ENCODE data around the gene ARNT2. TPM values are rescaled to one million over a fixed set of nuclear protein-coding genes. Genes with fewer than 3 reads are reported as not detected.

The ARNT2 gene
- total and polyA plus RNA-seq, 2 experiments from 2014 or later = 4.6 to 11.6 TPM

DNA sequence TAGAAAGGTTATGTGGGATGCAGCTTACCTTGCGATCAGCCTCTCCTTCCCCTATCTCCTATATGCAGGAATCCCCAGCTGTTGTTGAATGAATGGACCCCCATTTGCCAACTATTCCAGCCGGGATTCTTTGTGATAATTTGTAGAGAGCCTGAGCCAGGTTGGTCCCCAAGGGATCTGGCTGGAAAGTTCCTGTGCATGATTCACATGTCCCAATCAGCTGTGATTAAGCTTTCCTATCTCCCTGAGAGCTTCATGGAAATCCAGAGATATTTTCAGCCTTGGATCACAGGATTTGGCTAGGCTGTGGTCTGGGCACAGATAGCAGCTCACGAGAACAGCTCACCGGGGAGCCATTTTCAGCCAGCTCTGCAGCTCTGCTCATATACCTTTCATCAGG lies 76.7 kb downstream of the ARNT2 start:
- peak overlapping the region; percentile 63; the same call in 1 of the 2 replicates for H3K27ac ChIP-seq (ENCODE audit: low read depth)
- H3K4me1 Mint-ChIP-seq = peaks cover 24% of the 10 kb centered on the region
- H3K4me3 Mint-ChIP-seq = no peak overlapping the region; the same call in 2 of the 3 replicates
- H3K27me3 ChIP-seq (ENCODE audit: insufficient read depth) = no peaks in the 10 kb centered on the region
- H3K36me3 Mint-ChIP-seq (ENCODE audit: low read depth) = peaks cover 22% of the 10 kb centered on the region
- TF ChIP-seq ZNF331 (CRISPR knock-in tag; IDR thresholded peaks at IDR 0.05; ENCODE audit: low read depth) (no peak), NANOG (IDR thresholded peaks at IDR 0.05; ENCODE audit: borderline replicate concordance) (no peak), CREB1 (CRISPR knock-in tag; IDR thresholded peaks at IDR 0.05; ENCODE audit: low read depth) (no peak), ETS1 (IDR thresholded peaks at IDR 0.05) (no peak), EZH2 (IDR thresholded peaks at IDR 0.05; ENCODE audit: low read depth, unreplicated experiment) (no peak), JUNB (IDR thresholded peaks at IDR 0.05; ENCODE audit: unreplicated experiment) (no peak), POLR2AphosphoS5 (IDR thresholded peaks at IDR 0.05; ENCODE audit: low read depth) (no peak), STAT1 (IDR thresholded peaks at IDR 0.05; ENCODE audit: unreplicated experiment) (no peak), EZH2phosphoT487 (IDR thresholded peaks at IDR 0.05; ENCODE audit: unreplicated experiment) (no peak), CTCF (conservative IDR thresholded peaks at IDR 0.05; ENCODE audit: low read depth in 2 of 2) (no peak), ZNF114 (CRISPR knock-in tag; IDR thresholded peaks at IDR 0.05) (no peak)
- TF ChIP-seq, protein P1, sequence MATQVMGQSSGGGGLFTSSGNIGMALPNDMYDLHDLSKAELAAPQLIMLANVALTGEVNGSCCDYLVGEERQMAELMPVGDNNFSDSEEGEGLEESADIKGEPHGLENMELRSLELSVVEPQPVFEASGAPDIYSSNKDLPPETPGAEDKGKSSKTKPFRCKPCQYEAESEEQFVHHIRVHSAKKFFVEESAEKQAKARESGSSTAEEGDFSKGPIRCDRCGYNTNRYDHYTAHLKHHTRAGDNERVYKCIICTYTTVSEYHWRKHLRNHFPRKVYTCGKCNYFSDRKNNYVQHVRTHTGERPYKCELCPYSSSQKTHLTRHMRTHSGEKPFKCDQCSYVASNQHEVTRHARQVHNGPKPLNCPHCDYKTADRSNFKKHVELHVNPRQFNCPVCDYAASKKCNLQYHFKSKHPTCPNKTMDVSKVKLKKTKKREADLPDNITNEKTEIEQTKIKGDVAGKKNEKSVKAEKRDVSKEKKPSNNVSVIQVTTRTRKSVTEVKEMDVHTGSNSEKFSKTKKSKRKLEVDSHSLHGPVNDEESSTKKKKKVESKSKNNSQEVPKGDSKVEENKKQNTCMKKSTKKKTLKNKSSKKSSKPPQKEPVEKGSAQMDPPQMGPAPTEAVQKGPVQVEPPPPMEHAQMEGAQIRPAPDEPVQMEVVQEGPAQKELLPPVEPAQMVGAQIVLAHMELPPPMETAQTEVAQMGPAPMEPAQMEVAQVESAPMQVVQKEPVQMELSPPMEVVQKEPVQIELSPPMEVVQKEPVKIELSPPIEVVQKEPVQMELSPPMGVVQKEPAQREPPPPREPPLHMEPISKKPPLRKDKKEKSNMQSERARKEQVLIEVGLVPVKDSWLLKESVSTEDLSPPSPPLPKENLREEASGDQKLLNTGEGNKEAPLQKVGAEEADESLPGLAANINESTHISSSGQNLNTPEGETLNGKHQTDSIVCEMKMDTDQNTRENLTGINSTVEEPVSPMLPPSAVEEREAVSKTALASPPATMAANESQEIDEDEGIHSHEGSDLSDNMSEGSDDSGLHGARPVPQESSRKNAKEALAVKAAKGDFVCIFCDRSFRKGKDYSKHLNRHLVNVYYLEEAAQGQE (IDR thresholded peaks at IDR 0.05; ENCODE audit: unreplicated experiment) = no peak
- TF ChIP-seq, protein P2, sequence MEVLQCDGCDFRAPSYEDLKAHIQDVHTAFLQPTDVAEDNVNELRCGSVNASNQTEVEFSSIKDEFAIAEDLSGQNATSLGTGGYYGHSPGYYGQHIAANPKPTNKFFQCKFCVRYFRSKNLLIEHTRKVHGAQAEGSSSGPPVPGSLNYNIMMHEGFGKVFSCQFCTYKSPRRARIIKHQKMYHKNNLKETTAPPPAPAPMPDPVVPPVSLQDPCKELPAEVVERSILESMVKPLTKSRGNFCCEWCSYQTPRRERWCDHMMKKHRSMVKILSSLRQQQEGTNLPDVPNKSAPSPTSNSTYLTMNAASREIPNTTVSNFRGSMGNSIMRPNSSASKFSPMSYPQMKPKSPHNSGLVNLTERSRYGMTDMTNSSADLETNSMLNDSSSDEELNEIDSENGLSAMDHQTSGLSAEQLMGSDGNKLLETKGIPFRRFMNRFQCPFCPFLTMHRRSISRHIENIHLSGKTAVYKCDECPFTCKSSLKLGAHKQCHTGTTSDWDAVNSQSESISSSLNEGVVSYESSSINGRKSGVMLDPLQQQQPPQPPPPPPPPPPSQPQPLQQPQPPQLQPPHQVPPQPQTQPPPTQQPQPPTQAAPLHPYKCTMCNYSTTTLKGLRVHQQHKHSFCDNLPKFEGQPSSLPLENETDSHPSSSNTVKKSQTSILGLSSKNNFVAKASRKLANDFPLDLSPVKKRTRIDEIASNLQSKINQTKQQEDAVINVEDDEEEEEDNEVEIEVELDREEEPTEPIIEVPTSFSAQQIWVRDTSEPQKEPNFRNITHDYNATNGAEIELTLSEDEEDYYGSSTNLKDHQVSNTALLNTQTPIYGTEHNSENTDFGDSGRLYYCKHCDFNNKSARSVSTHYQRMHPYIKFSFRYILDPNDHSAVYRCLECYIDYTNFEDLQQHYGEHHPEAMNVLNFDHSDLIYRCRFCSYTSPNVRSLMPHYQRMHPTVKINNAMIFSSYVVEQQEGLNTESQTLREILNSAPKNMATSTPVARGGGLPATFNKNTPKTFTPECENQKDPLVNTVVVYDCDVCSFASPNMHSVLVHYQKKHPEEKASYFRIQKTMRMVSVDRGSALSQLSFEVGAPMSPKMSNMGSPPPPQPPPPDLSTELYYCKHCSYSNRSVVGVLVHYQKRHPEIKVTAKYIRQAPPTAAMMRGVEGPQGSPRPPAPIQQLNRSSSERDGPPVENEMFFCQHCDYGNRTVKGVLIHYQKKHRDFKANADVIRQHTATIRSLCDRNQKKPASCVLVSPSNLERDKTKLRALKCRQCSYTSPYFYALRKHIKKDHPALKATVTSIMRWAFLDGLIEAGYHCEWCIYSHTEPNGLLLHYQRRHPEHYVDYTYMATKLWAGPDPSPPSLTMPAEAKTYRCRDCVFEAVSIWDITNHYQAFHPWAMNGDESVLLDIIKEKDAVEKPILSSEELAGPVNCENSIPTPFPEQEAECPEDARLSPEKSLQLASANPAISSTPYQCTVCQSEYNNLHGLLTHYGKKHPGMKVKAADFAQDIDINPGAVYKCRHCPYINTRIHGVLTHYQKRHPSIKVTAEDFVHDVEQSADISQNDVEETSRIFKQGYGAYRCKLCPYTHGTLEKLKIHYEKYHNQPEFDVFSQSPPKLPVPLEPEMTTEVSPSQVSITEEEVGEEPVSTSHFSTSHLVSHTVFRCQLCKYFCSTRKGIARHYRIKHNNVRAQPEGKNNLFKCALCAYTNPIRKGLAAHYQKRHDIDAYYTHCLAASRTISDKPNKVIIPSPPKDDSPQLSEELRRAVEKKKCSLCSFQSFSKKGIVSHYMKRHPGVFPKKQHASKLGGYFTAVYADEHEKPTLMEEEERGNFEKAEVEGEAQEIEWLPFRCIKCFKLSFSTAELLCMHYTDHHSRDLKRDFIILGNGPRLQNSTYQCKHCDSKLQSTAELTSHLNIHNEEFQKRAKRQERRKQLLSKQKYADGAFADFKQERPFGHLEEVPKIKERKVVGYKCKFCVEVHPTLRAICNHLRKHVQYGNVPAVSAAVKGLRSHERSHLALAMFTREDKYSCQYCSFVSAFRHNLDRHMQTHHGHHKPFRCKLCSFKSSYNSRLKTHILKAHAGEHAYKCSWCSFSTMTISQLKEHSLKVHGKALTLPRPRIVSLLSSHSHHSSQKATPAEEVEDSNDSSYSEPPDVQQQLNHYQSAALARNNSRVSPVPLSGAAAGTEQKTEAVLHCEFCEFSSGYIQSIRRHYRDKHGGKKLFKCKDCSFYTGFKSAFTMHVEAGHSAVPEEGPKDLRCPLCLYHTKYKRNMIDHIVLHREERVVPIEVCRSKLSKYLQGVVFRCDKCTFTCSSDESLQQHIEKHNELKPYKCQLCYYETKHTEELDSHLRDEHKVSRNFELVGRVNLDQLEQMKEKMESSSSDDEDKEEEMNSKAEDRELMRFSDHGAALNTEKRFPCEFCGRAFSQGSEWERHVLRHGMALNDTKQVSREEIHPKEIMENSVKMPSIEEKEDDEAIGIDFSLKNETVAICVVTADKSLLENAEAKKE (CRISPR knock-in tag; IDR thresholded peaks at IDR 0.05) = no peak; the same call in 1 of the 2 replicates
- no peaks in the 10 kb centered on the region for H4K20me1 ChIP-seq (replicated peaks; ENCODE audit: insufficient read depth)
- H3F3A ChIP-seq (replicated peaks; ENCODE audit: low read depth) = no peaks in the 10 kb centered on the region
- no peaks in the 10 kb centered on the region for H3K36me3 ChIP-seq (ENCODE audit: insufficient read depth)
- peaks cover 7% of the 10 kb centered on the region for H3K27me3 Mint-ChIP-seq (ENCODE audit: insufficient read depth, low read depth, poor library complexity)
- peak; percentile 60 for DNase-seq (ENCODE audit: low spot score)
- no peaks in the 10 kb centered on the region for H3K79me2 ChIP-seq (replicated peaks; ENCODE audit: insufficient read depth)
- peaks cover 6% of the 10 kb centered on the region for H3K9me3 Mint-ChIP-seq
- no peak overlapping the region for H2AFZ ChIP-seq
- no peak overlapping the region for H3K4me3 ChIP-seq
- H3K4me2 ChIP-seq = no peak overlapping the region
- peak; percentile 51 for ATAC-seq
- H3K9me2 ChIP-seq (ENCODE audit: insufficient read depth) = 0 out of 2 replicates have a peak, but pooled peaks cover 7% of the 10 kb centered on the region
- H3K4me1 ChIP-seq (ENCODE audit: insufficient read depth) = peaks cover 10% of the 10 kb centered on the region
- peak overlapping the region; percentile 85 for H3K27ac Mint-ChIP-seq
